Measurements from ENCODE around the gene CACNB2.
"Not testable (repeated sequence)": the region's sequence is repeated elsewhere in the genome, so short reads cannot be mapped to it uniquely, and the experiment has no call there.

The CACNB2 gene

DNA sequence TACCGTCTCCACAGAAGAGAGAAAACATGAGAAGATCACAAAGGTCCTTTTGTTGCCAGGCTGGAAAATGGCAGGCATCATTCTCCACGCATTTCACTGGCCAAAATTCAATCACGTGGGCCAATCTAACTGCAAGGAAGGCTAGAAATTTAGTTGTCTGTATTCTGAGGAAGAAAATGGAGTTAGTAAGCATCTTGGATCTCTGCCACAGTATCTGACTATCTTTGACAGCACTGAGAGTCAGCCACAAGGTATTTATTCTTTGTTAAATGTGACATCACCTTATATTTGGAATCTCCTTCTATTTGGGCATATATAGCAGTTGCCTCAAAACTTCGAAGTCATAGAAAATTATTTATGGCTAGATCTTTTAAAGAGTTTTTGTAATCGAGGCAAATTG is 297.3 kb downstream of the CACNB2 start:
- no peaks in the 10 kb centered on the region for H3K9me3 Mint-ChIP-seq
- no peak overlapping the region for H3K27ac Mint-ChIP-seq
- H3K36me3 Mint-ChIP-seq (ENCODE audit: low read depth): no peaks in the 10 kb centered on the region
- no peak overlapping the region for H3K4me3 Mint-ChIP-seq
- no peak for DNase-seq
- H3K27me3 Mint-ChIP-seq: no peaks in the 10 kb centered on the region
- no peaks in the 10 kb centered on the region for H3K4me1 Mint-ChIP-seq (ENCODE audit: low read depth)

DNA sequence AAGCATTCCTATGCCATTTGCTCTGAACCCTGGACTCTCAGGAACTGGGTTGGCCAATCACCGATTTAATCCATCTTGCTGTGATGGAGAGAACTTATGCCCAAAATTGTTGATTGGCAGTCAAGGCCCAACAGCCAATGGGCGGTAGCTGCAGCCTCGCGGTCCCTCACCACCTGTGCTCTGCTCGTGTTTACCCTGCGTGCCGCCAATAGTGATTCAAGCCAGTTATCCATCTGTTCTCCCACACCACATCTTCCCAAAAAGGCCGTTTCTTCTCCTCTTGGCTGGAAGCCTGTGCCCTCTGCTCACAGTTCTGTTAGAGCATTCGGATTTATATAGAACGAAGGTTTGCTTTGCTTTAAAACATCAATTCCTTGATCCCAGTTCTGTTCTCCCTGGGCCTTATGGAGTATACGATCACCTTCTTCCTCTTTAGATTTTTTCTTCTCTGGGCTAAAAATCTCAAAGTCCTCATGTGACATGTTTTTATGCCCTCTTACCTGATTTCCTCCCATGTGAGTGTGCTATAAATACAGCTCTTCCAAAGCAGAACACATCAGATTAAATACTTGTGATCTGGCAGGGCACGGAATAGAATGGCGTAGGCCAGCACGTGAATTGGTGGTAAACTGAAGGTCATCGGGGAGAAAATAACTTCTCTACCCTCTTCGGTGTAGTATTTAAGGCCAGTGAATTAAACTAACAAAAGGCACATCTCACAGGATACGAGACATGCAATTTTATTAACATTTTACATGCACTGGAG is 298.3 kb downstream of the CACNB2 start:
- DNase-seq: no peak
- H3K27ac Mint-ChIP-seq: no peak overlapping the region
- H3K4me3 Mint-ChIP-seq: no peak overlapping the region
- H3K9me3 Mint-ChIP-seq: no peaks in the 10 kb centered on the region
- H3K36me3 Mint-ChIP-seq (ENCODE audit: low read depth): no peaks in the 10 kb centered on the region
- H3K4me1 Mint-ChIP-seq (ENCODE audit: low read depth): no peaks in the 10 kb centered on the region
- no peaks in the 10 kb centered on the region for H3K27me3 Mint-ChIP-seq

DNA sequence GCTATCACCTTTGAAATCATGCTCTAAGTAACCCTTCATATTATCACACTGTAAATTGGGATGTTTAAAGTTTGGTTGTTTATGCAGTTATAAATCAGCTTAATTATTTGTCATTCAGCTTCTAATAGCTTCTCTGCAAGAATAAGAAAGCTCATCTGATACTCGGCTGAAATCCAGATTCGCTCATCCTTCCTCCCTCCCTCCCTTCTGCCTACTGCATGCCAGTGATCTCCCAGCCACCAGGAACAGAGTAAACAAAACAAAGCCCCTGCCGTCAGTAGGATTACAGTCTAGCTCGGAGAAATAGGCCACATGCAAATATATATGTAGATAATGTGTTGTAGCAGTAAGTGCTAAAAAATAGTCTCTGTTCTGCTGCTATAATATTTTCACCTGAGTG is 299.4 kb downstream of the CACNB2 start:
- Mint-ChIP-seq H3K4me3 (no peak overlapping the region), H3K27ac (no peak overlapping the region), H3K4me1 (ENCODE audit: low read depth) (no peaks in the 10 kb centered on the region), H3K27me3 (no peaks in the 10 kb centered on the region), H3K9me3 (no peaks in the 10 kb centered on the region), H3K36me3 (ENCODE audit: low read depth) (no peaks in the 10 kb centered on the region)
- DNase-seq: no peak

DNA sequence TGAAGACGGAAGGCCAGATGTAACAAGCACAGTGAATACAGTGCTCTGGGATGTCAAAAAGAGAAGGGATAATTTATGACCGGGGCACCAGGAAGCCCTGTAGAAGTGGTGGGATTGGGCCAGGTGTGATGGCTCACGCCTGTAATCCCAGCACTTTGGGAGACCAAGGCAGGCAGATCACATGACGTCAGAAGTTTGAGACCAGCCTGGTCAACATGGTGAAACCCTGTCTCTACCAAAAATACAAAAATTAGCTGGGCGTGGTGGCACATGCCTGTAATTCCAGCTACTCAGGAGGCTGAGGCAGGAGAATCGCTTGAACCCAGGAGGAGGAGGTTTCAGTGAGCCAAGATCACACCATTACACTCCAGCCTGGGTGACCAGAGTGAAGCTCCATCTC is 305.4 kb downstream of the CACNB2 start:
- not testable (repeated sequence) for DNase-seq; H3K4me3 Mint-ChIP-seq; H3K27ac Mint-ChIP-seq; H3K9me3 Mint-ChIP-seq; H3K27me3 Mint-ChIP-seq; H3K4me1 Mint-ChIP-seq (ENCODE audit: low read depth); H3K36me3 Mint-ChIP-seq (ENCODE audit: low read depth)

DNA sequence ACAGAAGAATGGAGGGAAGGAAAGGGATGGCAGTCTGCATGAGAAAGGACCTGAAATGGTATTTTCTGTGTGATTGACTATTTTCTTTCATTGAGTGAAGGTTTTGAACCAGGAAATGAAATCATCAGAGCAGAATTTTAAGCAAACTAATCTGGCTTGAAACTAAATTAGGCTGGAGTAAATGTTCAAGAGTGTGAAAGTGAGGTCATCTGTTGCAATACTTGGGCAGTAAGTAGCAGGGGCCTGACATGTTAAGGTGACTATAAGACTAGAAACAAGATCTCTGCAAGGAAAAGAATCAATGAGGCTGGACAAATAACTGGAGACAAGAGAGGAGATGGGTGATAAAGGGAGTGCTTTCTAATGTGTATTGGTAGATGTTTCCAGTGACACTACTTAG is 306.0 kb downstream of the CACNB2 start:
- Mint-ChIP-seq H3K27me3 (no peaks in the 10 kb centered on the region), H3K4me1 (ENCODE audit: low read depth) (no peaks in the 10 kb centered on the region), H3K4me3 (no peak overlapping the region), H3K36me3 (ENCODE audit: low read depth) (no peaks in the 10 kb centered on the region), H3K9me3 (no peaks in the 10 kb centered on the region), H3K27ac (no peak overlapping the region)
- no peak for DNase-seq

DNA sequence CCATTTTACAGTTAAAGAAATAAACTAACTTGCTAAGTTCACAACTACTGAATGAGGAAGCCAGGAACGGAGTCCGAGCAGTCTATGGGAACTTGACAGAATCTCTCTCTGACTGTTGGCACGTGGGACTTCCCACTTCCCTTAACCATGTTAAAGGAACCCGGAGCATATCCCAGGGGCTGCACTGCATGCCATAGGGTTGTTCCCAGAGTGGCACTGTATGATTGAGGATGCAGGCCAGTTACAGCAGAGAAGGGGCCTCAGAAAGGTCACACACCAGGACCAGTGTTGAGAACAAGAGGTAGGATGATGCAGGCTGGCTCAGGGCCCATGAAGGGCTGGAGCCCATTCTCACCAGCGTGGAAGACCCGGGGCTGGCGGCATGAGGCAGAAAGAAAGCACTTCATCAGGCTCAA is 309.4 kb downstream of the CACNB2 start:
- H3K36me3 Mint-ChIP-seq (ENCODE audit: low read depth): no peaks in the 10 kb centered on the region
- H3K27me3 Mint-ChIP-seq: no peaks in the 10 kb centered on the region
- DNase-seq: no peak
- H3K27ac Mint-ChIP-seq: no peak overlapping the region
- no peaks in the 10 kb centered on the region for H3K4me1 Mint-ChIP-seq (ENCODE audit: low read depth)
- no peaks in the 10 kb centered on the region for H3K9me3 Mint-ChIP-seq
- H3K4me3 Mint-ChIP-seq: no peak overlapping the region

DNA sequence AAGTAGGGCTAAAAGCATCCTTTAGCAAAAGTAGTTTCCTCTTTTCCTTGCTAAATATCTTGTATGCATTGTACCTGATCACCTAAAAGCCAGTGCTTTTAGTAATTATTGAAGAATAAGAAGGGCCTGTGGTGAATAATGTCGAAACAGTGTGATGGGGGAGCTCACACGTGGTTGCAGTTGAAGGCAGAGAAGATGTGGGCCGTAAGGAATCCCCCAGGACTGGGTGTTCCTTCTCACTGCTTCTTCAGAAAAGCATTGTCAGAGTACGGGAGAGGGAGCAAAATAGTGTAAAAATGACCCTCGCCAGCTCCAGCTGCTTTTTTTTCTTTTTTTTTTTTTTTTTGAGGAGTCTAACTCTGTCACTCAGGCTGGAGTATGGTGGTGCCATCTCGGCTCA is 310.1 kb downstream of the CACNB2 start:
- H3K27me3 Mint-ChIP-seq: no peaks in the 10 kb centered on the region
- peaks cover 1% of the 10 kb centered on the region for H3K4me1 Mint-ChIP-seq (ENCODE audit: low read depth)
- no peak for DNase-seq
- no peaks in the 10 kb centered on the region for H3K36me3 Mint-ChIP-seq (ENCODE audit: low read depth)
- no peak overlapping the region for H3K27ac Mint-ChIP-seq
- H3K9me3 Mint-ChIP-seq: no peaks in the 10 kb centered on the region
- no peak overlapping the region for H3K4me3 Mint-ChIP-seq

DNA sequence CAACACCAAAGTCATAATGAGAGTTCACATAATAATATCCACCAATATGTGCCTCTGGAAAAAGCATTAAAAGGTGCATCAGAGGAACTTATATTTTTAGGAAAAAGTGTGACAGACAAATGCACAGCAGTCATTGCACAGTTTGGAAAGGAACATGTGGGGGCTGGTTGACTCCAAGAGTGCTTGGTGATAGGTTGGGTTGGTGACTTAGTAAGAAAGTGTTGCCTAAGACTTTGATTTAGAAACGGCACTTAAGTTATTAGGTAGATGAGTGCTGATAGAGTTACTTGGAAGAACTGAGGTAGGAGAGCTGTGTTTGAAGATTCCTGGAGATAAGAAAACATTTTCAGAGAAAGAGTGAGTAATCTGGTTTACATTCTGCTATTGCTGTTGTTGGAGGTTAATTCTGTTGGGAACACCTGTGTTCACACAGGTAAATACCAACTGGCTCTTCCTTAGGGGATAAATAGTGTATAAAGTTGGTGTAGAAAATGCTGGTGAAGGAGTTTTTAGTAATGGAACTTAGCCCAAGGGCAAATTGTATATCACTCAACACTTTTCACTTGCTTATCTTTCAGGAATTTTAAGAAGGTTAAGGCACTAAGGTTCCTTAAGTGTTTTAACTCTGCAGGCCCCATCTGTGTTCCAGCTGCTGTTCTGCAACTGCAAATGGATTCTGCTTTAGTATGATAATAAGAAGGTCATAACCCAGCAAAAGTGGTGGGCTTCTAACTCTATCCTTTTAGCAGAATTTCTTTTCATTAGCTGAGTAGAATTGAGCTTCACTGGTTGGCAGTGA is 315.1 kb downstream of the CACNB2 start:
- no peaks in the 10 kb centered on the region for H3K9me3 Mint-ChIP-seq
- no peaks in the 10 kb centered on the region for H3K27me3 Mint-ChIP-seq
- no peaks in the 10 kb centered on the region for H3K36me3 Mint-ChIP-seq (ENCODE audit: low read depth)
- peaks cover 1% of the 10 kb centered on the region for H3K4me1 Mint-ChIP-seq (ENCODE audit: low read depth)
- H3K4me3 Mint-ChIP-seq: no peak overlapping the region
- no peak for DNase-seq
- H3K27ac Mint-ChIP-seq: no peak overlapping the region

DNA sequence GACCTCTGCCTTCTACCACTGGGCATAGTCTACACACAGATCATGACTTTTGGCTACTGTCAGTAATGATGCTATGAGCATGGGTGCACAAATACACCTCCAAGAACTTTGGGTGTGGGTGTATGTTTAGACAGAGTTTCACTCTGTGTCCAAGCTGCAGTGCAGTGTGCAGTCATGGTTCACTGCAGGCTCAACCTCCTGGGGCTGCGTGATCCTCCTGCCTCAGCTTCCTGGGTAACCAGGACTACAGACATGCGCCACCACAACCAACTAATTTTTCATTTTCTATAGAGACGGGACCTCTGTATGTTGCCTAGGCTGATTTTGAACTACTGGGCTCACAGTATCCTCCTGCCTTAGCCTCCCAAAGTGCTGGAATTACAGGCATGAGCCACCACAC is 316.8 kb downstream of the CACNB2 start:
- Mint-ChIP-seq H3K27me3 (no peaks in the 10 kb centered on the region), H3K4me3 (no peak overlapping the region), H3K27ac (no peak overlapping the region), H3K4me1 (ENCODE audit: low read depth) (peaks cover 1% of the 10 kb centered on the region), H3K9me3 (no peaks in the 10 kb centered on the region), H3K36me3 (ENCODE audit: low read depth) (no peaks in the 10 kb centered on the region)
- no peak for DNase-seq

DNA sequence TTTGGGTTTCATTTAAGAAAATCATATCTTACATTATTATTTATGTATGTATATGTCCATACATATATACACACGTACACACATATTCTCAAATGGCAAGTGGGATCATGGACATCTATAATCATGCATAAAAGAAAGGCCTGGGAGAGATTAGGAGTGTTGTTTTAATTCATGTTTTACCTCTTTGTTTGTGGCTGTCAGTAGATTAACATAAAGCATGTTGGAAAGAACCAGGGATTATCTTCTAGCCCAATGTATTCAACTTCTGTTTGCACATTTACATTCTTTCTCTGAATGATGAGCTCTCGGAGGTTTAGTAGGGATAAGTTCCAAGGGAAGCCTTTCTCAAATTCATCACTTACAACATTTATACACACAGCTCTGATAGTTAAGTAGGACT is 319.8 kb downstream of the CACNB2 start:
- Mint-ChIP-seq H3K27me3 (peaks cover 3% of the 10 kb centered on the region), H3K36me3 (ENCODE audit: low read depth) (no peaks in the 10 kb centered on the region), H3K9me3 (no peaks in the 10 kb centered on the region), H3K4me3 (no peak overlapping the region), H3K4me1 (ENCODE audit: low read depth) (peaks cover 1% of the 10 kb centered on the region), H3K27ac (no peak overlapping the region)
- DNase-seq: no peak

DNA sequence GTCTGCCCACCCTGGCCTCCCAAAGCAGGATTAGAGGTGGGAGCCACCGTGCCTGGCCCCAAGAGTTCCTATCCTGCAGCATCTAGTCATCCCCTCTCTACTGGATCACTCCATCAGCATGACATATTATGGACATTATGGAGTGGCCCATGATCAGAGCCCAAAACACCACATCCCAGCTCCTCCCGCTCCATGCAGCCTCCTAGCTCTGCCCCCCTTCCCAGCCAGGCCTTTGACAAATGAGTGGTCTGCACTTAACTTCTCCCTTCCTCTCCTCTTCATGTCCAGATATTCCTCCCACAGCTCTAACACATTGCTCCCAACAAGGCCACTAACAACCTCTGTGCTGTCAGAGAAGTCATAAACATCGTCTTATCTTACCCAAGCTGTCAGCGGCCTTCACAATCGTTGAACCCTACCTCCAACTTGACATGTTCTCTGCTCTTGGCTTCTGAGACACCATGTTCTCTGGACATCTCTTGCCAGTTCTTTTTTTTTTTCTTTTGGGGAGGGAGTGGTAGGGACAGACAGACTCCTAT is 323.5 kb downstream of the CACNB2 start:
- no peak overlapping the region for H3K27ac Mint-ChIP-seq
- H3K4me3 Mint-ChIP-seq: no peak overlapping the region

DNA sequence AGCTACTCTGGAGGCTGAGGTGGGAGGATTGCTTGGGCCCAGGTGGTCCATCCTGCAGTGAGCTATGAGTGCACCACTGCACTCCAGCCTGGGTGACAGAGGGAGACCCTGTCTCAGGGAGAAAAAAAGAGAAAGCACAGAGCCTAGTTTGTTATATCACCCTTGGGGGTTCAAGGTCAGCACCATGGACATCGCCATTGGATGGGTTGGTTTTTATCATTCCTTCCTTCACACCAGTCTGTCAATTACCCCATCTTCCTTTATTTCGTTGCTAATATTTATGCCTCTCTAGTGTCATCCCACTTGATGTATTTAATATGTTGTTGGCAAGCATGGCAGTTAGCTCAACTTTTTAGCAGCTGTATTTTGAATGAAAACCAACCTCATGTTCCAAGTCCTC is 328.9 kb downstream of the CACNB2 start:
- H3K36me3 Mint-ChIP-seq (ENCODE audit: low read depth): no peaks in the 10 kb centered on the region
- H3K4me3 Mint-ChIP-seq: no peak overlapping the region
- peaks cover 10% of the 10 kb centered on the region for H3K27me3 Mint-ChIP-seq
- no peaks in the 10 kb centered on the region for H3K9me3 Mint-ChIP-seq
- H3K4me1 Mint-ChIP-seq (ENCODE audit: low read depth): peaks cover 5% of the 10 kb centered on the region
- no peak overlapping the region for H3K27ac Mint-ChIP-seq
- no peak for DNase-seq

More for the DNA sequence above, 323.5 kb downstream of the CACNB2 start:
- no peak for DNase-seq
- Mint-ChIP-seq H3K9me3 (no peaks in the 10 kb centered on the region), H3K4me1 (ENCODE audit: low read depth) (no peaks in the 10 kb centered on the region), H3K36me3 (ENCODE audit: low read depth) (no peaks in the 10 kb centered on the region), H3K27me3 (peaks cover 6% of the 10 kb centered on the region)

DNA sequence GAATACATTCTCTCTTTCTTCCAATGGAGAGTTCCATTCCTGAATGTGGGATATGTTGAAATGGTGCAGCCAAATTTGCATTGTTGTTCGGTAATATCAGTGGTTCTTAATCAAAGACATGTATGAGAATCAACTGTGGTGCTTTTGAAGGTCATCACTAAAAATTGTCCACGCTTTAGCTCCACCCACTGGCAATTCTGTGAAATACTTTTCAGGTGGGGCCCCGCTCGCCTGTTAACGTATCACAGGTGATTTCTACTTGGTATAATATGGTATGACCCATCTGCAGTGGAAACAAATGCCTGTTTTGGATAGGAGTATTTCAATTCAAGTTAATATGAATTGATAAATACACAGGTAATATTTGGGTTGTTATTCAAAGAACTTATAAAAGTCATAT is 332.8 kb downstream of the CACNB2 start:
- Mint-ChIP-seq H3K4me1 (ENCODE audit: low read depth) (peaks cover 5% of the 10 kb centered on the region), H3K9me3 (no peaks in the 10 kb centered on the region), H3K27ac (no peak overlapping the region), H3K4me3 (no peak overlapping the region), H3K27me3 (peaks cover 14% of the 10 kb centered on the region), H3K36me3 (ENCODE audit: low read depth) (no peaks in the 10 kb centered on the region)
- DNase-seq: no peak

DNA sequence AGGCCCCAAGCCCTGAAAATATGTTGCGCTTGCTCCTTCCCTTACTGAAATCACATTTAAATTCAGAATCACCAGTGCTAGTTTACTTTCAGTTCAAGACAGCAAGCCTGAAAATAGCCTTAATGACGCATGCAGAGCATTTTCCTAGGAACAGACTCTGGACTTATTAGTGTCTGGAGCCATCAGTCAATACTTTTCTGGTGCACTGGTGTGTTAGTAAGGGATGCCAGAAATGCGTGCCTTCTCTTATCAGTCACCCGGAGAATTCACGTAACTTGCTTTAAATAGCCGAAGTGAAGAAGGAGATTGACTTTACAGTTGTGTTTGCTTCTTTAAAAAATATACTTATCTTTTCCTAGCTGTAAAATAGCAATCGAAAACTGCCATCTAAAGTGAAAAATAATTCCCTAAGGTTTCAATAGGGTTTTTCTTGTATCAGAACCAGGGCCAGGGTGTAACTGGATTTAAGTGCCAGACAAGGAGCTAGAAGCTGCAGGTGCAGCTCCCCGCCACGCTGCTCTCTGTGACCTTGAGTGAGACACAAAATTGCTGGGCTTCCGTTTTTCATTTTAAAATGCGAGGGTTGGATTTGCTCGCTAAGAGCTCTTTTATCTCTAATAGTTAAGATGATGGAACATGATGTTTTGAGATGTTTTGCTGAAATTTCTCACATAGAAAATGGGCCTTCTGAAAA is 333.3 kb downstream of the CACNB2 start:
- Mint-ChIP-seq H3K36me3 (ENCODE audit: low read depth) (no peaks in the 10 kb centered on the region), H3K4me3 (no peak overlapping the region), H3K27me3 (peaks cover 14% of the 10 kb centered on the region), H3K4me1 (ENCODE audit: low read depth) (peaks cover 5% of the 10 kb centered on the region), H3K9me3 (no peaks in the 10 kb centered on the region), H3K27ac (no peak overlapping the region)
- no peak for DNase-seq

DNA sequence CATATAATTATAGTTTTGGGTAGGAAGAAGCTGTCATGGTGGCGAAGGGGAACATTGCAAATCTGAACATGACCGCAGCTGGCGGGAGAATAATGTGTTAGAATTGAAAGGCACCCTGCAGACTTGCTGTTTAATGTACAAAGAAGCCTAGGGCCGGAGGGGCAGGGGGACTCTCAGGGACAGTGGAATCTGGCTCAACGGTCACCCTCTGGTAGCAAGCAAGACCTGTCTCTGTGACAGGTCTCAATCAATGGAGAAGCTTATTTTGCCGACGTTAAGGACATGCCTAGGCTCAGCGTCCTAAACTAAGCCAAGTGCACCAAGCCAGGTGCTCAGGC is 333.9 kb downstream of the CACNB2 start:
- H3K4me1 Mint-ChIP-seq (ENCODE audit: low read depth): peaks cover 5% of the 10 kb centered on the region
- H3K27ac Mint-ChIP-seq: no peak overlapping the region
- DNase-seq: no peak
- H3K9me3 Mint-ChIP-seq: no peaks in the 10 kb centered on the region
- no peak overlapping the region for H3K4me3 Mint-ChIP-seq
- H3K36me3 Mint-ChIP-seq (ENCODE audit: low read depth): no peaks in the 10 kb centered on the region
- peaks cover 14% of the 10 kb centered on the region for H3K27me3 Mint-ChIP-seq

Measured in activated T-cell treated with anti-CD3 and anti-CD28 coated beads, Interleukin-2, amount 50 U/mL, for 24 hours (primary cell).